GM19455 (cell line): ENCODE measurements around the gene MRPL23.
"Not testable (repeated sequence)": the region's sequence is repeated elsewhere in the genome, so short reads cannot be mapped to it uniquely, and the experiment has no call there.

ENCODE experiments used
- ATAC-seq: cut with Tn5 transposase; IDR thresholded peaks from one replicate; pipeline ENCODE4 v1.9.1; 2021; ENCODE audit not compliant: unreplicated experiment

Gene MRPL23

DNA sequence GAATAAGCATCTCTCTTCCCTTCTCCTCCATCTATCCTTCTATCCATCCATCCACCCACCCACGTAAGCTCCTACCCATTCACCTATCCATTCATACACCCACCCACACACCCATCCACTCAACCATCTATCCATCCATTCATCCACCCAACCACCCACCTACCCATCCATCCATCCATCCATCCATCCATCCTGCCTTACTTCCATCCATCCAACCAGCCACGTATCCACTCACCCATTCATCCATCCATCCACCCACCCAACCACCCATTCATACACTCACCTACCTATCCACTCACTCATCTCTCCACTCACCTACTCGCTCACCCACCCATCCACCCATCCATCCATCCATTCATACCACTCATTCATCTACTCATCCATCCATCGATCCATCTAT lies 14.5 kb upstream of the MRPL23 start:
- no peak for ATAC-seq

DNA sequence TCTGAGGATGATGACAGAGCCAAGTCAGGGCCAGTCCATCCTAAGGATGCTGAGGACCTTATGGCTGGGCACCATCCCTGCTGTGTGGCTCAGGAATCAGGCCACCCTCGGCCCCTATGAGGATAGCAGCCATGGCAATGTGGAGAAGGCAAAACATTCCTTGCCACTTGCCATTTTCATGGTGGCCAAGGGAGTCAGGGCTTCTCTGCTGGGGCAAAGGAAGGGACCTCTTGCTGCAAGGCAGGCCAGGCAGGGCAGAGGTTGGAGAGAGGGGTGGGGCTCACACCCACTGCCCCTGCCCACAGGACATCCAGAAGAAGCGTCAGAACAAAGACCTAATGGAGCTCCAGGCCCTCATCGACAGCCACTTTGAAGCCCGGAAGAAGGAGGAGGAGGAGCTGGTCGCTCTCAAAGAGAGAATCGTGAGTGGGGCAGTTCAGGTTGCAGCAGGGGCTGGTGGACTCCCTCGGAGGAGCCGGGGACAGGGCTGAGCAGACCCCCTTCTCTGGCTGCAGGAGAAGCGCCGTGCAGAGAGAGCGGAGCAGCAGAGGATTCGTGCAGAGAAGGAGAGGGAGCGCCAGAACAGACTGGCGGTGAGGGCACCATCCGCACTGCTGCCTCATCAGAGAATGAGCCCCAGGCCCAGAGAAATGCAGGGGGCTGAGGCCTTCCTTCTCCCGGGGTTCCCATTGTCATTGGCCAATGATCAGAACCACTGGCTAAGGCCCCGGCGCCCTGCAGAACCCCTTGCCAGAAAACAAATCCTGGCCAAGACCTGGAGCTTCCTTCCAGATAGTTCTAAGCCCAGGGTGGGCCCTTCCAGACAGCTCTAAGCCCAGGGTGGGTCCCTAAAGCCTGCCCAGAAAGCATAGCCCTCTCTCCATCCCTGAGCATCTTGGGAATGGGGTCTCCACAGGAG lies 13.5 kb upstream of the MRPL23 start:
- ATAC-seq, result no peak

DNA sequence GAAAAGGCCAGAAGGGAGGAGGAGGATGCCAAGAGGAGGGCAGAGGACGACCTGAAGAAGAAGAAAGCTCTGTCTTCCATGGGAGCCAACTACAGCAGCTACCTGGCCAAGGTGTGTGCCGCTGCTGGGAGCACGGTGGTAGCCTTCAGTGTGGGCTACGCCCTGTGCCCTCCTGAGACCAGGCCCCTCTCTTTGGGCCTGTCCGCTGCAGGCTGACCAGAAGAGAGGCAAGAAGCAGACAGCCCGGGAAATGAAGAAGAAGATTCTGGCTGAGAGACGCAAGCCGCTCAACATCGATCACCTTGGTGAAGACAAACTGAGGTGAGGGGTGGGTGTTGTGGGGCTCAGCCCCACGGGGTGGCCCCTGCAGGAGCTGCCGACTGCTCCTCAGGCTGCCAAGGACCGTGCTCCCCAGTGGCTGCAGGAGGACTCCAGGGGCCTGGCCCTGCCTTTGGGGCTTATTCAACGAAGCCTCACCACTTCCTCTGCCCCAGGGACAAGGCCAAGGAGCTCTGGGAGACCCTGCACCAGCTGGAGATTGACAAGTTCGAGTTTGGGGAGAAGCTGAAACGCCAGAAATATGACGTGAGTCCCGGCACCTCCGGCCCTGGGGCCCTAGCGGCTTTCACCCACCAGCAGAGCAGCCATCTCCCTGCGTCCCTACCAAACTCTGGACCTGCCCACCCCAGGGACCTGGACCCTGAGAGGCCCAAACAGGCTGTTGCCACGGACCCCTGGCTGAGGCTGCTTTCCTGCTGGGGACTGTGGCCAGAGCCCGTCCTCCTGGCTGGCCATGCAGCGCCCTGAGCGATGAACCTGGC lies 12.6 kb upstream of the MRPL23 start:
- ATAC-seq, result no peak

DNA sequence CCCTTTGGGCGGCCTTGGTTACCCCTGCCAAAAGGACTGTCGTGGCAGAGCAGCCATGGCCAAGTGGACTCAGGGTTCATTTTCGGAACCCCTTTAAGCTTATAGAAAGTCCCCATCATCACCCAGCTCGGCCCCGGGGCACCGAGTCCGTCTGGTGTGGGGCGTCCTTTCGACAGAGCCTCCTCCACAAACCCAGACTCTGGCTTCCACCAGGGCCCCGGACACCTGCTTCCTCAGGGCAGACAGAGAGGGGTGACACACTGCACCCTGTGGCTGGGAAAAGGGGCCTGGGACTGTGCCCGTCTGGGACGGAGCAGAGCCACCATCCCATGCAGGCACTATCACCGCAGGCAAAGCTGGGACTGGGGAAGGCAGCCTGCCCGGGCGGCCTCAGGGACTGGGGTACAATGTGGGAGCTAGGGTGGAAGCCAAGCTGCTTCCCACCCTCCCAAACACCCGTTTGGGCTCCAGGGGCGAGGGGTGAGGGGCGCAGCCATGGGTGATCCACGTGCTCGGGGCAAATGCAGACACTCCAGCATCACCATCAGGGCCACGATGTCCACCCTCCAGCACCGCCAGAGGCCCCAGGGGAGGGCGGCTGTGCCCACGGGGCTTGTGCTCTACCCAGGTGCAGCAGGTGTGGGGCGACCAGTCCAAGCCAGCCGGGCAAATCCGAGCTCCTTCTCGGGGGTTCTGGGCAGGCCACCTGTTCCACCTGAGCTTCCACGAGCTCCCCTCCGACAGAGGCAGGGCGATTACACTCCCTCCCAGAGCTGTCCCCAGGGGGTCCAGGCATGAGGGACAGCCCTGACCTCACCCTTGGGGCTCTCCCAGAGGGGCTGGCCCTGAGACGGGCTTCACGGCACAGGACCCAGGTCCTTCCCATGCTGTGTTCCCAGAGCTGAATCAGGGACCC lies 11.7 kb upstream of the MRPL23 start:
- ATAC-seq, result no peak

DNA sequence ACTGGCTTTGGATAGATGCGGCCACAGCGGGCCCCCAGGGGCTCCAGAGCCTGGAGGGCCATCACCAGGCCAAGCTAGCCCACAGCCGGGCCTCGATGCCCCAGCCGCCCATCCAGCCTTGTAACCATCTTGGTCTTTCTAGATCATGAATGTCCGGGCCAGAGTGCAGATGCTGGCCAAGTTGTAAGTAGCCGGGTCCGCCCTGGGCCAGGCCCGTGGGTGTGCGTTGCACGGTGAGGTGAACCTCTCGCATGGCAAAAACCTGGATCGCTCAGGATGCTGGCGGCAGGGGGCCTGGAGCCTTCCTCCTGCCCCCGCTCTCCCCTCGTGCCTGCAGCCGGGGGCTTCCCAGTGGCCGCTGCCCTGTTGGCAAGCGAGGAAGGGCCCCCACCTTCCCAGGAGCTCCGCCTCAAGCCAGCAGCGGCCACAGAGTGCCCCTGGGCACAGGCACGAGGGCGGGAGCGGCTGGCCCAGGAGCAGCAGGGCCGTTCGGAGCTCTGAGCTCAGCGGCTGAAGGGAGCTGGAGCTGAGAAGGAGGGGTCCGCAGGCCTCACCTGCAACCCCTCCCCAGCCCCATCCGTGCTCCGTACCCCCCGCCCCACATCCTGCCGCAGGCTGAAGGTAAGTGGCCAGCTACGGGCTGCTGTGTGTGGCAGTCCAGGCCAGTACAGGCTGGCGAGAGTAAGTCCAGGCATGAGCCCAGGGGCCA lies 10.9 kb upstream of the MRPL23 start:
- ATAC-seq, result no peak

DNA sequence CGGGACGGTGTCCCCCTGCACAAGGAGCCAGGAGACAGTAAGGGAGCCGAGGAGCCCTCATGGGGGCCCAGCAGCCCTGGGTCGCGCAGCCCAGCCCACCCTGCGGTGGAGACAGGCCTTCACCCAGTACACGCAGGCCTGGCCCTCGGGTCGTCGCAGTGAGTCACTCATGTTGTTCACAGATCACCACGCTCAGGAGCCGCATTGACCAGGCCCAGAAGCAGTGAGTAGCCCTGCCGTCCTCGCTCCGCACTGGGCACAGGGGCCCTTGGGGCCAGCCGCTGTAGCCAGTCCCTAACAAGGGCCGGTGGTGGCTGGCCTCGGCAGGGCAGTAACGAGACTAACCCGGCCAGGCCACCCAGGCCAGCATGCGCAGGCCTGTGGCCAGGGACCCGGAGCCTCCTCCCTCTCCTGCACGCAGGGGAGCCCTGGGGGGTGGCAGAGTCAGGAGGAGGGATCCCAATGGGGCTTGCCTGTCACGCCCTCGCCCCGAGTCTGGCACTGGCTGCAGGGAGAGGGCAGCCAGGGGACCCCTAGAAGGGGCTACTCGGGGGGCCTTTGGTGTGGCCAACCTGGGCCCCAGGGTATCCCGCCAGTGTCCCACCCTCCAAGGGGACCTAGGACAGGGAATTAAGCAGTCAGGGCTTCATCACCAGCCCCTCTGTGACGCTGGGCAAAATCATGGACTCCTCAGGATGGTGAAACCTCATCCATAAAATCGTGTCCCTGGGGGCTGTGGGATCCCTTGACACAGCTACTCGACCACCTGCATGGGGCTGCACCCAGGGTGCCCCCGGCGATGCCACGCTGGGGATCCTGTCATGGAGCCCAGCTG lies 10.1 kb upstream of the MRPL23 start:
- ATAC-seq, result no peak

DNA sequence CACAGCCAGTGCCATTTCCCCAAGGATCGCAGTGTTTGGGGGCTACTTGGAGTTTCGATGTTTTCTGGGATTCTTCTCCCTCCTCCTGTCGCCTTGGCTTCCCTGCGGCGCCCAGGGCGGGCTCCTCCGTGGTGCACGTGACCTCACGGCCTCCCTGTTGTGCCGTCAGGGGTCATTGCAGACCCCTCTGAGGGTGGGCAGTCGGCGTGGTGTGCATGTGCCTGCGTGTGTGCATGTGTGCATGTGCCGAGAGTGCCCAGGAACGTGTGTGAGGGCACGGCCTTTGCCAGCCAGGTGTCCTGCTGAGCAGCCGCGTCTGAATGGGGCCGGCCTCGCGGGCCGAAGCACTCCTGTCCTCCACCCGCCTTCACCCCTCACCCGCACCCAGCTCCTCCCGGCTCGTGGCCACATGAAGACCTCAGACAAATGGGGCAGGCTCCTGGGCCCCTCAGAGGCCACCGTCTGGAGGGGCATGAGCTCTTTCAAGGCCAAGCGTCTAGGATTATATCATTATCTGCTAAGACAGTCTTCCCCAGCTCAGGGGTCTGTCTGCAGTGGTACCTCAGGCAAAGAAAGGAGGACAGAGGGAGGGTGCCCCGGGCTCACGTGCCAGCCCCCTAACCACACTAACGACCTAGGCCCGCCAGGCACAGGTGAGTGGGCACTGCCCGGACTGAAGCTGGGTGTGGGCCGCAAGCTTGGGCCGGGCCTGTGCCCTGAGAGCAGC lies 9.4 kb upstream of the MRPL23 start:
- ATAC-seq, result no peak

DNA sequence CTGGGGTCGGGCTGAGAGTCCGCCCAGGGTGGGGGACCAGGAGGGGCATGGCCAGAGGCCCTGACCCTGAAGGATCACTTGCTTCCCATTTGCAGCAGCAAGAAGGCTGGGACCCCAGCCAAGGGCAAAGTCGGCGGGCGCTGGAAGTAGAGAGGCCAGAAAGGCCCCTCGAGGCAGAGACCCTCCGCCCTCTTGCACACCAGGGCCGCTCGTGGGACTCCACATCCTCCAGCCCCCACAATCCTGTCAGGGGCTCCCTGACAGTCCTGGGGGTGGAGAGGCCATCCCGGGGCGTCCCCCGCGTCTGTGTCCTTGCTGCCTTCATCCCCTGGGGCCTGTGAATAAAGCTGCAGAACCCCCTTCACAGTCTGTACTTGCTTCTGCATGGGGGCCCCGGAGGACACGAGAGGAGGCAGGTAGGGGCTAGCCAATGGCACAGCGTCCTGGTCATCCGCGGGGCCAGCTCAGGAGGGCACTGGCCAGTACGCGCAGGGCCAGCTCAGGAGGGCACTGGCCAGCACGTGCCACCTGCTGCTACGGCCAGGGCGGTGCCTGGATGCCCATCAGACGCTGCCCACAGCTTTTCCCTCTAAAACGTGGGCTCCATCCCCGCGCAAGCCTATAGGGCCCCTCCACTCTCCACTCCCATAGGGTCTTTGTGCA lies 8.7 kb upstream of the MRPL23 start:
- no peak for ATAC-seq

DNA sequence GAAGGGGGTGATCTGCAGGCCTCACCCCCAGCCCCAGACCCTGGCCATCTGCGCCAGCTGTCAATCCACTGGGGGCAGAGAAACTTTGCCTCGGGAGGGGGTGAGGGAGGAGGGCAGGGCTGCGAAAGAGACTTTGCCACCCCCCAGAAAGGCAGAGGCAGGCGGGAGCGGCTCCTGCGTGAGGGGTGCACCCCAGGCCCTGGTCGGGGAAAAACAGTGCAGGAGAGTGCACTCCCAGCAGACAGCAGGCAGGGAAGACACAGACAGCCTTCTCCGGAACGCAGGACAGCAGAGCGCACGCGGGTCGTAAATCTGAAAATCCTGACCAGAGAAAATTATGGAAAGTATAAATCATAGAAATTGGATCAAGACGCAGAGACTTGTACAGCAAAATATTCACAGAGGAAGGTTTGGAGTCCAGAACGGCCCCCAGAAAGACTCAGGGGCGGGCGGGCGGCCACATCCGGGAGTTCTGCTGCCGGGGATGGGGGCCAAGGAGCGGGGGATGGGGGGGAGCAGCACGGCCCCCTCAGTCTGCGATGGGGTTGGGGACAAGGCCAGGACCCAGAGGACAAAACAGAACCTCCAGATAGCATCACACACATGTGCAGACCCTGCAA lies 8.0 kb upstream of the MRPL23 start:
- no peak for ATAC-seq

DNA sequence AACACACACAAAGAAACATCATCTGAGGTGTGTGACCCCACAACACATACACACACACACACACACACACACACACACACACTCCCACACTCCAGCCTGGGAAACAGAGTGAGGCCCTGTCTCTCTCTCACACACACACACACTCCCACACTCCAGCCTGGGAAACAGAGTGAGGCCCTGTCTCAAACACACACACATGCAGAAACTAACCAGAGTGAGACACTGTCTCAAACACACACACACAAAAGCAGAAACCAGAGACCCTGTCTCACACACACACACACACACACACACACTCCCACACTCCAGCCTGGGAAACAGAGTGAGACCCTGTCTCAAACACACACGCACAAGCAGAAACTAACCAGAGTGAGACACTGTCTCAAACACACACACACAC lies 7.3 kb upstream of the MRPL23 start:
- not testable (repeated sequence) for ATAC-seq

DNA sequence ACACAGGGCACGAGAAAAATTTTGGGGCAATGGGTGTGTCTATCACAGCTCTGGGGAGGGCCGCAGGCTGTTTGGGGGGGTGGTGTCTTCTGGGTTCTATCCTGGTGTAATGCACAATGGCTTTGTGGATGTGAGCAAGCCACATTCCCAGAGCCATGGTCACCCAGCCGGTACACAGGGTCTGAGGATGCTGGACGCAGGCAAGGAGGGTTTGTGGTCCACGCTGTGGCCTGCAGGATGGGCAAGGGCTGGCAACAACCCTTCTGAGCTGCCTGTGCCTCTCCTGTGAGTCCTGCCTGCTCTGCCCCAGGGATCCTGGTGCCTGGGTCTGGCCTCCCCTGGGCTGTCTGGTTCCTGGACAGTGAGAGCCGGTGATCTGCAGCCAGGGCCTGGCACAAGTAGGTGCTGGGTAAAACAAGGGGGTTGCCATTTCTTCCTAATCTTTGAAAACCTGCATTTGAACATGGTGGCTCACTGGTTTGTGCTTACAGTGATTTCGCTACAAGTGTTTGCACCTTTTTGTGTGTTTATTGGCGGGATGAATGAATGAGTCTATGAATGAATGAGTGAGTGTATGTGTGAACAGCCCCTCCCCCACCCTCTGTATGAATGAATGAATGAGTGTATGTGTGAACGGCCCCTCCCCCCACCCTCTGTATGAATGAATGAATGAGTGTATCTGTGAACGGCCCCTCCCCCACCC lies 4.4 kb upstream of the MRPL23 start:
- no peak for ATAC-seq

DNA sequence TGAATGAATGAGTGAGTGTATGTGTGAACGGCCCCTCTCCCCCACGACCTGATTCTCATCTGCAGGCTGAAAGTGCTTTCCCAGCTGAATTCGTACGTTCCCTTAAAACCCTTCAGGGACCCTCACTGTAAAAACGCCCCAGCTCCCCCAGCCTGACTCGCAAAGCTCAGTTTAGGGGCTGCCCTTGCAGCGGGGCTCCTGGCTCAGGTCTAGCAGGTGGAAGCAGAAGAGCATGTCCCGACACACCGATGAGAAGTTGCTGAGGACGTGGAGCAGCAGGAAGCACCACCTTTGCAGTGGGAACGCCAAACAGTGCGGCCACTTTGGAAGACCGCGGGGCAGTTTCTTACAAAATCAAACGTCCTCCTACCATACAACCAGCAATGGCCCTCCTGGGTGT lies 3.6 kb upstream of the MRPL23 start:
- ATAC-seq, result no peak

DNA sequence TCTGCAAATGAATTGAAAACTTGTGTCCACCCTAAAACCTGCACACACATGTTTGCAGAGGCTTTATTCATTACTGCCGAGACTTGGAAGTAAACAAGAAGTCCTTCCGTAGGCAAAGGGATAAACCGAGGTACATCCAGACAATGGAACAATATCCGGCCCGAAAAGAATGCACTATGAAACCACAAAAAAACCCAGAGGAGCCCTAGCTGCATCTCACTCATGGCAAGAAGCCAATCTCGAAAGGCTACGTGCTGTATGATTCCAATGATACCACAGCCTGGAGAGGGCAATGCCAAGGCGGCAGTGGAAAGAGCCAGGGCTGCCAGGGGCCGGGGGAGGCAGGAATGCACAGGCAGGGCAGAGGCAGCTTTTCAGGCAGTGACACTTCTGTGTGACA lies 3.2 kb upstream of the MRPL23 start:
- no peak for ATAC-seq

DNA sequence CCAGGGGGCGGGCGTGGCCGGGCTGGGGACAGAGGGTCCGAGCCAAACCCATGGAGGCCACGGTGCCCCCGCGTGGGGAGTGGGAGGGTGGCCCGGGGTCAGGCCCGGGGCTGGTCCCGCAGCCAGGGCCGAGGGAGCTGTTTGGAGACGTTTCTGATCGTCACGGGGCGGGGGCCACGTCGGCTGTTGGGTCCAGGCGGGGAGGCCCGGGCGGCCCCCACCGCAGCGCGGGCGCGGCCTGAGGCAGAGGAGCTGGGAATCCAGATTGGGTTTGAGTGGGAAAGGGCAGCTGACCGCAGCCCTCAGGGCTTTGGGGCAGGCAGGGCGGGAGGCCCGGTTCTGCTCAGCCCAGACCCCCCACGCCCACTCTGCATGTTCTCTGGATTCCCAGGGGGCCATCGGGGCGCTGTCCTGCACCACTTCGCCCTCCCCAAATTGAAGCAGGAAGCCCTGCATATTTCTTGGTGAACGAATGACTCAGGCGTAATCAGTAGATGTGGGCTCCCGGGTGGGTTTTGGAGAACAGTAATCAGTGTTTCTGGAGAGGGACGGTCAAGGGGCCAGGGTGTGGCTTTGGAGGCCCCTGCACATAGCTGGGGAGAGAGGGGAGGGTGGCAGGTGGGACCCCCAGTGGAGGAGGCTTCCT lies 583 bp downstream of the MRPL23 start:
- no peak for ATAC-seq

DNA sequence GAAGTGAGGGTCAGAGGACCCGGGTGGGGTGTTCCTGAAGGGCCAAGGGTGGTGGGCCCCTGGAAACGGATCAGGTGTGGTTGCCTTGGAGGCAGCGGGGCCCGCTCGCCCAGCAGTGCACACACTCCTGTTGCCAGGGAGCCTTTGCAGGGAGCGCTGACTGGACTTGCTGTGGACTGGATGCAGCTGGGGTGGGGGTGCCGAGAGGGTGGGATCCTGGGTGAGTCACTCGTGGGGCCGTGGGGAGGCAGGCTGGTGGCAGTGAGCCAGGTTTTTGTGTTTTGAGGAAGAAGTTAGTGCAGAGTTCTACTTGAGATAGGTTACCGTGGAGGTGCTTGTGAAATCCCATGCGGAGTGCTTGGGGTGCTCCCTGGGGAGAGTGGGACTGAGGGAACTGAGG lies 1.3 kb downstream of the MRPL23 start:
- no peak for ATAC-seq

DNA sequence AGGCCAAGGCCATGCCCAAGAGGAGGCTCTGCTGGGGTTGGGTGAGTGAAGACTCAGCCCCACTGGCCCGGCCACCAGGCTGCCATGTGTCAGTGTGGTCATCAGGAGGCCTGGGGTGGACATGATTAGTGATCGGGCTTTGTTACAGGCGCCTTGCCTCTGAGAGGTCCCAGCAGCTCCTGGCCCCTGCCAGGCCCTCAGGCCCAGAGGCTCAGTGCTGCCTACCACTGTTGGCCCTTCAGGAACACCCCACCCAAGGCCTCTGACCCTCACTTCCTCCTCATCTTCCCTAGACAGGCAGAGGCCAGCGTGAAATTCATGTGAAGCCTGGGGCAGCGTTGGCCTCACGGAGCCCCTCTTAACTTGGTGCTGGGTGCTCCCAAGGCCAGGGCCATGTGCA lies 2.2 kb downstream of the MRPL23 start:
- no peak for ATAC-seq

DNA sequence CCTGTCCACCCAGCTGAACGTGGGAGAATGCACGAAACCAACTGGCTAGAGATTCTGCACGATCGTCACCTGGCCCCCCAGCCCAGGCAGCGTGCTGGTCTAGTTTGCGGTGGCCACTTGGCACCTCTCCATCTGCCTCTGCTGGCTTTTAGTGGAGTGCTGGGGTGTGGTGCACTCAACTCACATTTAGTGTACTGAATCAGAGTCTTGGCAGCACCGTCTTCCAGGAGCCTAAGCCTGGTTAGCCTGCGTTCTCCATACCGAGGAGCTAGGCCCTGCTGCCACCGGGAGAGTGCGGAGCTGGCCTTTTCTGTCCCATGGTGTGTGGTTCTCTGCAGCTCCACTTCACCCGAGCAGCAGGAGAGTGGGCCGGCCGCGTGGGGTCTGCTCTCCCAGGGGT lies 2.8 kb downstream of the MRPL23 start:
- ATAC-seq, result no peak
